Epithelial cell of prostate (primary cell): ENCODE measurements around the gene GCSAM.

Experiments
- DNase-seq: peaks from one replicate; pipeline ENCODE4 v3.0.0-alpha.2; 2011; ENCODE audit warnings: low read depth, low spot score
- H3K27ac ChIP-seq: fragments of 450-650 bp; 2 replicates; pipeline ENCODE4 v1.5.1; 2017; ENCODE audit warnings: mild to moderate bottlenecking

GCSAM gene, protein sequence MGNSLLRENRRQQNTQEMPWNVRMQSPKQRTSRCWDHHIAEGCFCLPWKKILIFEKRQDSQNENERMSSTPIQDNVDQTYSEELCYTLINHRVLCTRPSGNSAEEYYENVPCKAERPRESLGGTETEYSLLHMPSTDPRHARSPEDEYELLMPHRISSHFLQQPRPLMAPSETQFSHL

DNA sequence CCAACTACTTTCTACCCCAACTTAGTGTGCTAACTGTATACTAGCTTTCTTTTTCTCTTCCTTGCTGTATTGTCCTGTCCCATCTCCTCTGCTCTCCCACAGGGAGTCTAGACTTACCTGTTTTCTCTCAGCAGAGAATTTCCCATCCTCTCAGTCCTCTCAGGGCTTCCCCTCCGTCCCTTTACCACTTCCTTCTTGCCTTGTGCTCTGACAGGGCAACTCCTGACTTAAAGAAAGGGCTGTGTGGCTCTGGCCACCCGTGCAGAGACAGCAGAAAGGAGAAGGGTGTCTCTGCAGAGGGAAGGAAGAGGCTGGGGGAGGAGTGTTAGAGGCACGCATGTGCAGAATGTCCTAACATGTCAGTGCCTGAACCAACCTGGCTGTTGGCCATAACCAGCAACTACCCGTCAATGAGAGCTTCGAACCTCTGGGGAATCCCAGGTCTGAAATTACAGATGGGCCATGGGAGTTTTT lies at the start of gene GCSAM:
TSS of gene GCSAM (minus strand) at position 274 of the 474 bp plus-strand sequence. CDS start at position 146, 128 bp downstream.
- H3K27ac ChIP-seq = peak within 1 kb of the TSS; percentile 15

GRCh38 chr3:112175646-112176045 lies 42.6 kb upstream of the GCSAM start:
- H3K27ac ChIP-seq = no peak overlapping the region
- DNase-seq = no peak

More for the DNA sequence above, at the start of gene GCSAM:
- peak; percentile 50 for DNase-seq

GRCh38 chr3:112175037-112175436 lies 42.0 kb upstream of the GCSAM start:
- DNase-seq = no peak
- H3K27ac ChIP-seq = no peak overlapping the region

DNA sequence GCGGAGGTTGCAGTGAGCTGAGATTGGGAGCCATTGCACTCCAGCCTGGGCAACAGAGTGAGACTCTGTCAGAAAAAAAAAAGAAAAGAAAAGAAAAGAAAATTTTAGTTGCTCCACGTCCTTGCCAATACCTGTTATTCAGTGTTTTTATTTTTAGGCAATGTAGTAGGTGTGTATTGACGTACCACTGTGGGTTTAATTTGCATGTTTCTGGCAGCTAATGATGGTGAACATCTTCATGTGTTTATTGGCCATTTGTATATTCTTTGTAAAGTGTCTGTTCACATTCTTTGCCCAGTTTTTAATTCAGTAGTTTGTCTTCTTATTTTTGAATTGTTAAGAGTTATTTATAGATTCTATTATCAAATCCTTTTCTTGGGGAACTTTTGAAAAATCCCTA lies 38.1 kb upstream of the GCSAM start:
- no peak for DNase-seq
- no peak overlapping the region for H3K27ac ChIP-seq

DNA sequence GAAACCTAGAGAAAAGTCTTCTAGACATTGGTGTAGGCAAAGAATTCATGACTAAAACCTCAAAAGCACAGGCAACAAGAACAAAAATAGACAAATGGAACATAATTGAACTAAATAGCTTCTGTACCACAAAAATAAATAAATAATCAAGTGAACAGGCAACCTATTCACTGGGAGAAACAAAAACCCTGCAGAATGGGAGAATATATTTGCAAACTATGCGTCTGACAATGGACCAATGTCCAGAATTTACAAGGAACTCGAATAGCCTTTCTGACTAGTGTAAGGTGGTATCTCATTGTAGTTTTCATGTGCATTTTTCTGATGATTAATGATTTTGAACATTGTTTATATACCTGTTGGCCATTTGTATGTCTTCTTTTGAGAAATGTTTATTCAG lies 37.0 kb upstream of the GCSAM start:
- H3K27ac ChIP-seq = no peak overlapping the region
- DNase-seq = no peak

- no peak overlapping the region for H3K27ac ChIP-seq
- DNase-seq = no peak
Observed at GRCh38 chr3:112167758-112168157, 34.7 kb upstream of the GCSAM start.

DNA sequence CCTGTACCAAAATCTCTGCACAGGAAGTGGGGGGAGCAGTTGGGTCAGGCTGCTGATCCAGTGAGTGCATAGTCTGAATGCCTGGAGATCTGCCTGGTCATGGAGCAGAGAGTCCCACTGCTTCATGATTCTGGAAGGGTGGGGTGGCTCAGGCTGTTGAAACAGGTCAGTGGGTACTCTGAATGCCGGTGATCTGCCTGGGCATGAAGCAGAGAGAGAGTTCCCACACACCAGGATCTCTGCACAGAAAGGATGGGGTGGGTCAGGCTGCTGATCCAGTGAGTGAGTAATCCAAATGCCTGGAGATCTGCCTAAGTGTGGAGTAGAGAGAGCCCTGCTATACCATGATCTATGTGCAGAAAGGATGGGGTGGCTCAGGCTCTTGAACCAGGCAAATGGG lies 16.1 kb upstream of the GCSAM start:
- peak overlapping the region; percentile 90 for H3K27ac ChIP-seq
- peak; percentile 96 for DNase-seq

DNA sequence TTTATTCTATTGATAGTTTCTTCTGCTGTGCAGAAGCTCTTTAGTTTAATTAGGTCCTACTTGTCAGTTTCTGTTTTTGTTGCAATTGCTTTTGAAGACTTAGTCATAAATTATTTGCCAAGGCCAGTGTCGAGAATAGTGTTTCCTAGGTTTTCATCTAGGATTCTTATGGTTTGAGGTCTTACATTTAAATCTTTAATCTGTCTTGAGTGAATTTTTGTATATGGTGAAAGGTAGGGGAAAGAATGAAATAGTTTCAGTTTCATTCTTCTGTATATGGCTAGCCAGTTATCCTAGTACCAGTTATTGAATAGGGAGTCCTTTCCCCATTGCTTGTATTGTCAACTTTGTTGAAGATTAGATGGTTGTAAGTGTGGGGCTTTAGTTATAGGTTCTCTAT lies 10.6 kb upstream of the GCSAM start:
- no peak for DNase-seq
- peak overlapping the region; percentile 11 for H3K27ac ChIP-seq

GRCh38 chr3:112143251-112143650 lies 10.2 kb upstream of the GCSAM start:
- peak overlapping the region; percentile 11 for H3K27ac ChIP-seq
- DNase-seq = peak; percentile 44

GRCh38 chr3:112141293-112141692 lies 8.2 kb upstream of the GCSAM start:
- no peak overlapping the region for H3K27ac ChIP-seq
- no peak for DNase-seq

DNA sequence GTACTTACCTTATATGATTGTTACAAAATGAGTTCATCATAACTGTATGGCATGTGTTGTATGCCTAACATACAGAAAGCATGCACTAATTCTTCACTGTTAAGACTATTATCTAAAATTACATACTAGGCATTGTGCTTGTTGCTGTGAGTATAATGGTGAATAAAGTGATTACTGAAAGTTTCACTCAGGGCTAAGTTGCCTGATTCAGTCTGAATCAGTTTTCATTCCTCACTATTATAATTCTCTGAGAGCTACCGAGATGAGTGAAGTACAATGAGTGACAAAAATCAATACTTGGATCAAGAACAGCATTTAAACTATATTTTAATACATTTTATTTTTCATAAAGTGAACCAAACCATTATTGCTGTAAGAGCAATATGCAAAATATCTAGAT lies 7.5 kb upstream of the GCSAM start:
- no peak for DNase-seq
- H3K27ac ChIP-seq = no peak overlapping the region

DNA sequence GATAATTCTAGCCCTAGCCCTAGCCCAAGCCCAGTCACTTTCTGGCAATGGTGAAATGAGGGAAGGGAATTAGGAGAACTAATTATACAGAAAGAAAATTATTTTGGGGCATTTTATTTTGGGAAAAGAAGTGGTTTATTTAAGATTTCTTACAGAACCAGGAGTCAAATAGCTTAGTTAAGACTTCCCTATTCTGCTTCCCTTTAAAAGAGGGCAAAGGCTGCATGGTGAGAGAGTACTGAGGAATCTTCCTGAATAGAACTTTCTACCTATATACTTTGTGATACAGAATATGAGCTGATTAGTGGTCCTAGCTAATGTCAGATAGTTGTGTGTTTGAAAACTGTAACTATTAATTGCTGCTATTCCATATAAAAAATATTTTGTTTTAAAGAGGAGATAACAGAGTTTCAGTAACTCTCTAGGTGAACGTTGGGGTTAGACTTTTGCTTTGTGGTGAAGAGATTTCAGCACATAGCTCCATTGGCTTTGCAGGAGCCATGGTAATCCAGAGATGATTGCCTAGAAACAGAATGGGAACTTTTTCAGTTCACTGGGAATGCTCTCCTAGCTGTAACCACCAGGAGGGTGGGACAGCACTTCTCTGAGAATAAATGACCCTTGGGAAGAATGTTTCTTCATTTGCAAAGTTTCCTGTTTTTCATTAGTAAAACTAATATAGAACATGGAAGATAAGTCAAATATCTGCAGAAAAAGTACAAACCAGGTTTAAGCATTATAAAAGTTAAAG lies 5.3 kb upstream of the GCSAM start:
- DNase-seq = no peak

DNA sequence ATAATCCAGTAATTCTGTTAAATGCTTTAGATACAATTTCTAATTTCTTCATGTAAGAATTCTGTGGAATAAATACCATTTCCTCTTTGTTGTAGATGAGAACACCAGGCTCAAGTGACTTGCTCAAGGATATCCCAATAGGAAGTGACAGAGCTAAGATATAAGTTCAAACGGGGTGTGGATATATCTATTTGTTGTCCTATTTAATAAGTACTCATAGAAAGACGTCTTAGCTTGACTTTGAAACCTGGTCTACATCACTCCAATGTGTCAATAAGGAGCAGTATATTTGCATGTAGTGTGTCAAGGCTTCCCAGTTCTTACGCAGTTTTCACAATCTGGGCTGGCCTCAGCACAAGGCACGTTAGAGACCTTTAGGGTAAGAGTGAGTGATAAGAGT lies 4.7 kb upstream of the GCSAM start:
- DNase-seq = no peak
- H3K27ac ChIP-seq = no peak overlapping the region

More for the DNA sequence above, 5.3 kb upstream of the GCSAM start:
- no peak overlapping the region for H3K27ac ChIP-seq

GRCh38 chr3:112136959-112137693 lies 4.1 kb upstream of the GCSAM start:
- no peak overlapping the region for H3K27ac ChIP-seq
- no peak for DNase-seq

- H3K27ac ChIP-seq = no peak overlapping the region
- DNase-seq = no peak
Observed at GRCh38 chr3:112136046-112136445, 3.0 kb upstream of the GCSAM start.

- DNase-seq = no peak
- H3K27ac ChIP-seq = no peak overlapping the region
Observed at GRCh38 chr3:112134335-112135124, 1.5 kb upstream of the GCSAM start.

DNA sequence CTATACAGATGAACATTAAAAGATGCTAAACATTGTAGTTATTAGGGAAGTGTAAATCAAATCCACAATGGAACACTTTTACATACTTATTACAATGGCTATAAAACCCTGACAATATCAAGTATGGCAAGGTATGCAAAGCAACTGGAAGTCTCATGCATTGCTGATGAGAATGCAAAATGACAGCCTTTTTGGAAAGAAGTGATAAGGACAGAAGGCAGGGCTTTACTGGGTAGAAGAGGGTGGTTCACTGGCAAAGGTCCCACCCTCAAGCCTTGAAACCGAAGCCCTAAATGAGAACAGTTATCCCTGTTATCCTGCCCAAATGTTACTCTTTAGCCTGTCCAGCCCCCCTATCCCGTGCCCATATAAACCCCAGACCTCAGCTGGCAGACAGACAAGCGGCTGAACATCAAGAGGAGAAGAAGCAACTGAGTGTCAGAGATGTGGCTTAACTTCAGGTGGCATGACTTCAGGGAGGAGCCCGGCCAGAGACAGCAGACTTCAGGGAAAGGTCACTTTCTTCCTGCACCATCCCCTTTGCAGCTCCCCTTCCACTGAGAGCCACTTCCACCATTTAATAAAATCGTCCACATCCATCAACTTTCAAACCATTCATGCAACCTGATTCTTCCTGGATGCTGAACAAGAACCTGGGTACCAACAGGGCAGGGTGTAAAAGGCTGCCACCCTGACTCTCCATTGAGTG lies 732 bp upstream of the GCSAM start:
- H3K27ac ChIP-seq = no peak overlapping the region
- DNase-seq = no peak

DNA sequence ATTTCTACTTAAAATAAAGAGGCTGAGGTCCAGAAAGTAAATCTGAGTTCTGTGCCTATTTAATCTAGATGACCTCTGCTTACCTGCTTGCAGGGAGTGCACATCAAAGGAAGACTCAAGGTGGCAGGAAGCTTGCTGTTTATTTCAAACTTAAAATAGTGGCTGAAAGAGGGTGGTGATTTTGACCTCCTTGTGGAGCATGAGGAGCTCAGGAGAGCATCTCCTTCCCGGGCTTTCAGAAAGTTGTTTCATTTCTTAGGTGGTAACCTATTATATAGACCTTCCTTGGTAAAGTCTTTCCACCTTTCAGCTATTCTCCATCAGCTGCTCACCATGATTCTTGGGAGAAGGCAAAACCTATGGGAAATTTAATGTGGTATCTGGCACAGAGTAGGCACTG lies 494 bp downstream of the GCSAM start:
- peak overlapping the region; percentile 15 for H3K27ac ChIP-seq
- DNase-seq = no peak

DNA sequence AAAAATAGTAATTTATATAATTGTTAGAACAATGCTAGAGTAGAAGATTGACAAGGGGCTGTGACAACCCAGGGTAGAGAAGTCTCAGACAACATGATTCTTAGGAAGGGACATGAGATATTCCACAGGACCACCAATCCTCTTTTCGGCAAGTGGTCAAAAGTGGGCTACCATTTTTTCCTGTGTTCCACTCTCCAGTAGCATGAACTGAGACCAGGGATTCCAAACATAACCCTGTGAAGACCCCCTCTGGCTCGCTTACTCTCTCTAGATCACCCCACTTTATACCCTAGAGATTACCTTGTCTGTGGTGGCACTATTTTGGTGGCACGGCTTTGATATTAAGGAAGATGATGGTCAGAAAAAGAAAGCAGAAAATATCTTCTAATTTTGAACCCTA lies 960 bp downstream of the GCSAM start:
- no peak overlapping the region for H3K27ac ChIP-seq
- DNase-seq = no peak

DNA sequence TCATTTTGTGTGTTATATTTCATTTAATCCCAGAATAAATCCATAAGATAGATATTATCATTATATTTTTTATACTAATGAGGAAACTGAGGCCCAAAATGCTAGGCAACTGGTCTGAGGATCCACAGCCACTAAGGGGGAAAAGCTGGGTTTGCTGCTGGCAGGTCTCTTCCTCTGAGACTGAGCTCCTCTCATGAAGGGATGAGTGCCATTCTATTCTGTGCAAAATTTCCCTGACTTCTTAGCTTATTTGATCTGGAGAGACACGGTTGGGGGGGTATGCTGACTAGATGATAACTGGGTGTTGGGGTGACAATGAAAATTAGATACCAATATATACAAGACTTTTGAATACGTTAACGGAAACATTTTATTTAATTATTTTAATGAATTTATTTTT lies 1.9 kb downstream of the GCSAM start:
- H3K27ac ChIP-seq = no peak overlapping the region
- no peak for DNase-seq
